CD14-positive monocyte (primary cell): ENCODE data around the gene EEIG1. TPM values are rescaled to one million over a fixed set of nuclear protein-coding genes. Genes with fewer than 3 reads are reported as not detected.
A peak's percentile ranks its signal among the peaks of the same experiment; 100 is the strongest.

Source experiments
- DNase-seq, 3 donors: peaks; one replicate each; pipeline ENCODE4 v3.0.0-alpha.2; 2011 to 2022
- H2AFZ ChIP-seq: 2 replicates; pipeline ENCODE4 v1.6.0; 2012; ENCODE audit warnings: mild to moderate bottlenecking, low read depth, low read length, inconsistent platforms; ENCODE audit not compliant: insufficient read depth, poor library complexity, severe bottlenecking
- H3K27ac ChIP-seq, 2 donors: 1 replicate in 1 of 2; 2 replicates in 1 of 2; pipeline ENCODE4 v1.5.1; 2012 to 2013; ENCODE audit warnings: low read length in 2 of 2, control low read depth in 1 of 2, inconsistent platforms in 1 of 2, low read depth in 1 of 2, mild to moderate bottlenecking in 1 of 2
- H3K27me3 ChIP-seq, 2 donors: one replicate each; pipeline versions ENCODE4 v1.6.0 to v1.6.1; 2011 to 2013; ENCODE audit warnings: low read length in 2 of 2; ENCODE audit not compliant: control insufficient read depth in 2 of 2, insufficient read depth in 2 of 2
- H3K36me3 ChIP-seq, 2 donors: replicated peaks in 1 of 2; 1 replicate in 1 of 2; 2 replicates in 1 of 2; pipeline versions ENCODE4 v1.5.1 to v1.6.1; 2012 to 2013; ENCODE audit warnings: low read length in 2 of 2, control low read depth in 1 of 2, inconsistent platforms in 1 of 2, mild to moderate bottlenecking in 1 of 2; ENCODE audit not compliant: insufficient read depth in 2 of 2, control insufficient read depth in 1 of 2
- H3K4me1 ChIP-seq, 2 donors: 1 replicate in 1 of 2; 2 replicates in 1 of 2; pipeline versions ENCODE4 v1.5.1 to v1.6.1; 2012 to 2013; ENCODE audit warnings: low read length in 2 of 2, control low read depth in 1 of 2, inconsistent platforms in 1 of 2, mild to moderate bottlenecking in 1 of 2, moderate library complexity in 1 of 2; ENCODE audit not compliant: insufficient read depth in 2 of 2, control insufficient read depth in 1 of 2
- H3K4me2 ChIP-seq: replicated peaks from 2 replicates; pipeline ENCODE3; 2012; ENCODE audit warnings: low read length, moderate library complexity, mild to moderate bottlenecking; ENCODE audit not compliant: poor library complexity, severe bottlenecking; ENCODE audit errors: extremely low read depth
- H3K4me3 ChIP-seq, 3 experiments: fragments of 200-600 bp in 1 of 3; sonication (generic) in 1 of 3; replicated peaks in 1 of 3; 1 replicate in 2 of 3; 2 replicates in 1 of 3; pipeline ENCODE4 v1.5.1; 2011 to 2013; ENCODE audit warnings: low read length in 3 of 3, mild to moderate bottlenecking in 3 of 3, control low read depth in 2 of 3, low read depth in 2 of 3, inconsistent platforms in 1 of 3, moderate library complexity in 1 of 3
- H3K79me2 ChIP-seq: 2 replicates; pipeline ENCODE4 v1.6.0; 2012; ENCODE audit warnings: mild to moderate bottlenecking, control low read depth, inconsistent platforms, low read length, moderate library complexity; ENCODE audit not compliant: insufficient read depth
- H3K9ac ChIP-seq: 2 replicates; pipeline ENCODE4 v1.6.0; 2017; ENCODE audit warnings: low read length, mild to moderate bottlenecking; ENCODE audit not compliant: insufficient read depth, poor library complexity, severe bottlenecking
- H3K9me3 ChIP-seq, 2 donors: replicated peaks in 1 of 2; 1 replicate in 1 of 2; 2 replicates in 1 of 2; pipeline versions ENCODE4 v1.5.1 to v1.6.1; 2012 to 2013; ENCODE audit warnings: low read length in 2 of 2, control low read depth in 1 of 2; ENCODE audit not compliant: control insufficient read depth in 1 of 2, insufficient read depth in 1 of 2
- H4K20me1 ChIP-seq: 2 replicates; pipeline ENCODE4 v1.6.0; 2012; ENCODE audit warnings: mild to moderate bottlenecking, low read length, control low read depth, moderate library complexity; ENCODE audit not compliant: insufficient read depth
- H3K27ac Mint-ChIP-seq, 7 donors: one replicate each; pipeline ENCODE4 v1.8.0; 2020; ENCODE audit warnings: mild to moderate bottlenecking in 7 of 7, mixed read lengths in 7 of 7, moderate library complexity in 6 of 7, inconsistent platforms in 2 of 7
- H3K27me3 Mint-ChIP-seq, 3 donors: one replicate each; pipeline ENCODE4 v1.8.0; 2021 to 2022; ENCODE audit warnings: low read depth in 3 of 3, mild to moderate bottlenecking in 3 of 3, mixed read lengths in 3 of 3, moderate library complexity in 3 of 3, inconsistent platforms in 1 of 3
- H3K36me3 Mint-ChIP-seq, 2 donors: one replicate each; pipeline ENCODE4 v1.8.0; 2020; ENCODE audit warnings: mixed read lengths in 2 of 2, inconsistent platforms in 1 of 2, mild to moderate bottlenecking in 1 of 2
- H3K4me1 Mint-ChIP-seq: one replicate; pipeline ENCODE4 v1.8.0; 2020; ENCODE audit warnings: mild to moderate bottlenecking, mixed read lengths
- H3K4me3 Mint-ChIP-seq, 2 donors: one replicate each; pipeline ENCODE4 v1.8.0; 2020; ENCODE audit warnings: mild to moderate bottlenecking in 2 of 2, mixed read lengths in 2 of 2, moderate library complexity in 1 of 2
- H3K9me3 Mint-ChIP-seq, 7 donors: one replicate each; pipeline ENCODE4 v1.8.0; 2020 to 2022; ENCODE audit warnings: mixed read lengths in 7 of 7, mild to moderate bottlenecking in 6 of 7, moderate library complexity in 6 of 7, inconsistent platforms in 2 of 7
- WGBS: methylation state at CpG from one replicate; pipeline ENCODE4 v1.1.5; 2013; ENCODE audit warnings: missing lambda C conversion rate; ENCODE audit not compliant: insufficient coverage; 5-methylcytosine and 5-hydroxymethylcytosine counted together
- intact Hi-C, 2 donors: fragments of 100-400 bp; cut with micrococcal nuclease; formaldehyde crosslinking; loops; one replicate each; pipeline versions ENCODE4 v1.15.0 to v1.15.1; 2023
- polyA plus RNA-seq, 3 donors: library from polyadenylated mRNA; depleted of rRNA in 1 of 3; unstranded in 2 of 3; stranded (reverse) in 1 of 3; fragments of 300-500 nt in 2 of 3; fragments of >200 nt in 1 of 3; fragmentation: Illumina TruSeq in 2 of 3; gene quantifications; 1 replicate in 2 of 3; 2 replicates in 1 of 3; pipeline ENCODE4 v1.2.3, GENCODE V29; 2012 to 2021
- TF ChIP-seq, protein P1 (sequence below): fragments of 200-600 bp; IDR thresholded peaks from one replicate; pipeline ENCODE4 v1.8.0; 2022; ENCODE audit warnings: antibody characterized with exemption, mild to moderate bottlenecking

The EEIG1 gene
- polyA plus RNA-seq, 3 donors: 0.86 to 2.3 (median 2.1) TPM

- Histone ChIP-seq H2AFZ (no peak overlapping the region), H3K27me3 (no peaks in the 10 kb centered on the region), H3K4me2 (no peak overlapping the region), H3K27ac (no peak overlapping the region), H3K9me3 (no peaks in the 10 kb centered on the region), H3K4me3 (no peak overlapping the region), H3K79me2 (no peaks in the 10 kb centered on the region), H3K4me1 (peaks cover 13 to 17% of the 10 kb centered on the region in 2 donors), H3K9ac (no peak overlapping the region), H3K36me3 (no peaks in the 10 kb centered on the region), H4K20me1 (no peaks in the 10 kb centered on the region)
- Mint-ChIP-seq H3K4me1 (peaks cover 19% of the 10 kb centered on the region), H3K9me3 (peaks cover 0 to 4% (median 0%) of the 10 kb centered on the region in 7 donors), H3K36me3 (no peaks in the 10 kb centered on the region), H3K27me3 (peaks cover 2 to 6% (median 4%) of the 10 kb centered on the region in 3 donors), H3K4me3 (no peak overlapping the region), H3K27ac (no peak overlapping the region)
- WGBS: 76% methylated on average over 12 of the region's 13 CpGs
- DNase-seq: peak in 1 of 3 donors; percentile 36
- intact Hi-C loops: no loop called here
- TF ChIP-seq, protein P1, sequence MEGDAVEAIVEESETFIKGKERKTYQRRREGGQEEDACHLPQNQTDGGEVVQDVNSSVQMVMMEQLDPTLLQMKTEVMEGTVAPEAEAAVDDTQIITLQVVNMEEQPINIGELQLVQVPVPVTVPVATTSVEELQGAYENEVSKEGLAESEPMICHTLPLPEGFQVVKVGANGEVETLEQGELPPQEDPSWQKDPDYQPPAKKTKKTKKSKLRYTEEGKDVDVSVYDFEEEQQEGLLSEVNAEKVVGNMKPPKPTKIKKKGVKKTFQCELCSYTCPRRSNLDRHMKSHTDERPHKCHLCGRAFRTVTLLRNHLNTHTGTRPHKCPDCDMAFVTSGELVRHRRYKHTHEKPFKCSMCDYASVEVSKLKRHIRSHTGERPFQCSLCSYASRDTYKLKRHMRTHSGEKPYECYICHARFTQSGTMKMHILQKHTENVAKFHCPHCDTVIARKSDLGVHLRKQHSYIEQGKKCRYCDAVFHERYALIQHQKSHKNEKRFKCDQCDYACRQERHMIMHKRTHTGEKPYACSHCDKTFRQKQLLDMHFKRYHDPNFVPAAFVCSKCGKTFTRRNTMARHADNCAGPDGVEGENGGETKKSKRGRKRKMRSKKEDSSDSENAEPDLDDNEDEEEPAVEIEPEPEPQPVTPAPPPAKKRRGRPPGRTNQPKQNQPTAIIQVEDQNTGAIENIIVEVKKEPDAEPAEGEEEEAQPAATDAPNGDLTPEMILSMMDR: no peak
These were observed 19.1 kb downstream of the EEIG1 start for GRCh38 chr9:127961613-127962155.

DNA sequence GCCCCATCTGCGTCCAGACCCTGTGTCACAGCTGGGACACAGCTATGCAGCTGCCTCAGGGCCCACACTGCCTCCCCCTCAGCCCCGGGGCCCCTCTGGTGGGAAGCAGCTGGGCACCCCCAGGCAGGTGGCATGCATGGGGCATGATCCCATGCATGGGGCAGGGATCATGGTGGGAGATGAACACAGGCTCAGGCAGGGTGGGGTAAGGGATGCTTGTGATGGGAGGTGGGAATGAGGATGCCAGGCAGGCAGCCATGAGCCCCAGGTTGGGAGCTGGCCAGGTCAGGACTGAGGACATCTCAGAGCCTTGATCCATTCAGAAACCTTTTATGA is 19.7 kb downstream of the EEIG1 start:
- no peak overlapping the region for H3K27ac Mint-ChIP-seq
- H3K4me1 Mint-ChIP-seq: peaks cover 14% of the 10 kb centered on the region
- Histone ChIP-seq H2AFZ (no peak overlapping the region), H3K4me1 (peaks cover 11% of the 10 kb centered on the region in 2 donors), H3K79me2 (no peaks in the 10 kb centered on the region), H3K4me2 (no peak overlapping the region), H3K27me3 (no peaks in the 10 kb centered on the region), H3K9ac (no peak overlapping the region), H3K9me3 (no peaks in the 10 kb centered on the region), H3K4me3 (no peak overlapping the region), H3K27ac (no peak overlapping the region), H4K20me1 (no peaks in the 10 kb centered on the region), H3K36me3 (no peaks in the 10 kb centered on the region)
- 93% methylated on average over 2 of the region's 2 CpGs for WGBS
- no peaks in the 10 kb centered on the region for H3K36me3 Mint-ChIP-seq
- DNase-seq: no peak
- H3K27me3 Mint-ChIP-seq: peaks cover 2 to 5% (median 4%) of the 10 kb centered on the region in 3 donors
- peaks cover 0 to 4% (median 0%) of the 10 kb centered on the region in 7 donors for H3K9me3 Mint-ChIP-seq
- no peak overlapping the region for H3K4me3 Mint-ChIP-seq
- intact Hi-C loops: no loop called here
- TF ChIP-seq, protein P1: no peak
